OCI-LY1 (cell line): ENCODE data around the gene PTPRD.

Source experiments
- CTCF ChIP-seq: fragments of 200-600 bp; sonication (generic), shearing (Covaris generic); IDR thresholded peaks from 2 replicates; pipeline ENCODE4 v1.5.1; 2017; ENCODE audit warnings: mild to moderate bottlenecking, antibody characterized with exemption, low read length, moderate library complexity, mixed read lengths
- EZH2 ChIP-seq: fragments of 200-600 bp; sonication (generic), shearing (Covaris generic); IDR thresholded peaks from 2 replicates; pipeline ENCODE4 v1.8.0; 2017; ENCODE audit warnings: borderline replicate concordance, mixed run types, mild to moderate bottlenecking, antibody characterized with exemption, low read length, moderate library complexity, mixed read lengths

GRCh38 chr9:9912459-9912858 is 700.3 kb downstream of the PTPRD start:
- TF ChIP-seq CTCF = peak; percentile 85
- TF ChIP-seq EZH2 = no peak
